ENCODE results near the gene DPP6.
"Not testable (repeated sequence)": the region's sequence is repeated elsewhere in the genome, so short reads cannot be mapped to it uniquely, and the experiment has no call there.

Gene DPP6

GRCh38 chr7:154934353-154934952 is 882.3 kb downstream of the DPP6 start:
- not testable (repeated sequence) for DNase-seq (ENCODE audit: low spot score)

GRCh38 chr7:154937837-154938236 is 885.6 kb downstream of the DPP6 start:
- DNase-seq (ENCODE audit: low spot score) = no peak

GRCh38 chr7:154942691-154943090 is 890.5 kb downstream of the DPP6 start:
- DNase-seq (ENCODE audit: low spot score) = no peak

Data from hematopoietic multipotent progenitor cell treated with erythropoietin and hydrocortisone succinate and interleukin-3 and kit ligand, for 15 days (in vitro differentiated cells).